ENCODE data around the gene ZNF648.
A peak's percentile ranks its signal among the peaks of the same experiment; 100 is the strongest.
"Not testable (repeated sequence)": the region's sequence is repeated elsewhere in the genome, so short reads cannot be mapped to it uniquely, and the experiment has no call there.

Gene ZNF648

GRCh38 chr1:182048562-182048961, 12.9 kb downstream of the ZNF648 start:
- Histone ChIP-seq H3K4me1 (ENCODE audit: control insufficient read depth, insufficient read depth, low read length) (no peaks in the 10 kb centered on the region), H3K9me3 (ENCODE audit: control insufficient read depth, insufficient read depth, low read length) (no peaks in the 10 kb centered on the region), H3K4me3 (ENCODE audit: low read depth, low read length) (no peak overlapping the region), H3K9ac (ENCODE audit: low read depth, low read length) (no peak overlapping the region), H3K36me3 (ENCODE audit: control insufficient read depth, insufficient read depth, low read length) (no peaks in the 10 kb centered on the region), H3K27me3 (ENCODE audit: control insufficient read depth, insufficient read depth, low read length) (no peaks in the 10 kb centered on the region)

GRCh38 chr1:182046763-182047162, 14.7 kb downstream of the ZNF648 start:
- Histone ChIP-seq H3K9ac (ENCODE audit: low read depth, low read length) (no peak overlapping the region), H3K36me3 (ENCODE audit: control insufficient read depth, insufficient read depth, low read length) (no peaks in the 10 kb centered on the region), H3K4me3 (ENCODE audit: low read depth, low read length) (no peak overlapping the region), H3K27me3 (ENCODE audit: control insufficient read depth, insufficient read depth, low read length) (no peaks in the 10 kb centered on the region), H3K9me3 (ENCODE audit: control insufficient read depth, insufficient read depth, low read length) (no peaks in the 10 kb centered on the region), H3K4me1 (ENCODE audit: control insufficient read depth, insufficient read depth, low read length) (no peaks in the 10 kb centered on the region)

GRCh38 chr1:182045481-182045880, 16.0 kb downstream of the ZNF648 start:
- H3K4me3 ChIP-seq (ENCODE audit: low read depth, low read length); H3K36me3 ChIP-seq (ENCODE audit: control insufficient read depth, insufficient read depth, low read length); H3K27me3 ChIP-seq (ENCODE audit: control insufficient read depth, insufficient read depth, low read length); H3K9ac ChIP-seq (ENCODE audit: low read depth, low read length); H3K4me1 ChIP-seq (ENCODE audit: control insufficient read depth, insufficient read depth, low read length); H3K9me3 ChIP-seq (ENCODE audit: control insufficient read depth, insufficient read depth, low read length): not testable (repeated sequence)

GRCh38 chr1:182041615-182042014, 19.9 kb downstream of the ZNF648 start:
- H3K9me3 ChIP-seq (ENCODE audit: control insufficient read depth, insufficient read depth, low read length): no peaks in the 10 kb centered on the region
- H3K27me3 ChIP-seq (ENCODE audit: control insufficient read depth, insufficient read depth, low read length): no peaks in the 10 kb centered on the region
- no peak overlapping the region for H3K9ac ChIP-seq (ENCODE audit: low read depth, low read length)
- H3K4me3 ChIP-seq (ENCODE audit: low read depth, low read length): no peak overlapping the region
- no peaks in the 10 kb centered on the region for H3K4me1 ChIP-seq (ENCODE audit: control insufficient read depth, insufficient read depth, low read length)
- no peaks in the 10 kb centered on the region for H3K36me3 ChIP-seq (ENCODE audit: control insufficient read depth, insufficient read depth, low read length)

- H3K4me1 ChIP-seq (ENCODE audit: control insufficient read depth, insufficient read depth, low read length): no peaks in the 10 kb centered on the region
Measured at GRCh38 chr1:182038220-182038619, 23.3 kb downstream of the ZNF648 start.

GRCh38 chr1:182035097-182035770, 26.3 kb downstream of the ZNF648 start:
- no peaks in the 10 kb centered on the region for H3K36me3 ChIP-seq (ENCODE audit: control insufficient read depth, insufficient read depth, low read length)
- peaks cover 2% of the 10 kb centered on the region for H3K4me1 ChIP-seq (ENCODE audit: control insufficient read depth, insufficient read depth, low read length)
- no peak overlapping the region for H3K4me3 ChIP-seq (ENCODE audit: low read depth, low read length)
- H3K9me3 ChIP-seq (ENCODE audit: control insufficient read depth, insufficient read depth, low read length): no peaks in the 10 kb centered on the region
- H3K9ac ChIP-seq (ENCODE audit: low read depth, low read length): no peak overlapping the region
- no peaks in the 10 kb centered on the region for H3K27me3 ChIP-seq (ENCODE audit: control insufficient read depth, insufficient read depth, low read length)

More at GRCh38 chr1:182038220-182038619, 23.3 kb downstream of the ZNF648 start:
- Histone ChIP-seq H3K4me3 (ENCODE audit: low read depth, low read length) (no peak overlapping the region), H3K9ac (ENCODE audit: low read depth, low read length) (no peak overlapping the region), H3K36me3 (ENCODE audit: control insufficient read depth, insufficient read depth, low read length) (no peaks in the 10 kb centered on the region), H3K9me3 (ENCODE audit: control insufficient read depth, insufficient read depth, low read length) (no peaks in the 10 kb centered on the region), H3K27me3 (ENCODE audit: control insufficient read depth, insufficient read depth, low read length) (no peaks in the 10 kb centered on the region)

- Histone ChIP-seq H3K9ac (ENCODE audit: low read depth, low read length) (no peak overlapping the region), H3K36me3 (ENCODE audit: control insufficient read depth, insufficient read depth, low read length) (no peaks in the 10 kb centered on the region), H3K27me3 (ENCODE audit: control insufficient read depth, insufficient read depth, low read length) (no peaks in the 10 kb centered on the region), H3K4me1 (ENCODE audit: control insufficient read depth, insufficient read depth, low read length) (peaks cover 2% of the 10 kb centered on the region), H3K9me3 (ENCODE audit: control insufficient read depth, insufficient read depth, low read length) (no peaks in the 10 kb centered on the region), H3K4me3 (ENCODE audit: low read depth, low read length) (no peak overlapping the region)
Measured at GRCh38 chr1:182032251-182032650, 29.3 kb downstream of the ZNF648 start.

GRCh38 chr1:182029379-182030331, 31.9 kb downstream of the ZNF648 start:
- no peaks in the 10 kb centered on the region for H3K9me3 ChIP-seq (ENCODE audit: control insufficient read depth, insufficient read depth, low read length)
- no peaks in the 10 kb centered on the region for H3K27me3 ChIP-seq (ENCODE audit: control insufficient read depth, insufficient read depth, low read length)
- H3K4me1 ChIP-seq (ENCODE audit: control insufficient read depth, insufficient read depth, low read length): peaks cover 2% of the 10 kb centered on the region
- peak overlapping the region; percentile 91 for H3K4me3 ChIP-seq (ENCODE audit: low read depth, low read length)
- H3K9ac ChIP-seq (ENCODE audit: low read depth, low read length): peak overlapping the region; percentile 81
- H3K36me3 ChIP-seq (ENCODE audit: control insufficient read depth, insufficient read depth, low read length): no peaks in the 10 kb centered on the region

- H3K4me1 ChIP-seq (ENCODE audit: control insufficient read depth, insufficient read depth, low read length): peaks cover 2% of the 10 kb centered on the region
- no peaks in the 10 kb centered on the region for H3K9me3 ChIP-seq (ENCODE audit: control insufficient read depth, insufficient read depth, low read length)
- H3K9ac ChIP-seq (ENCODE audit: low read depth, low read length): peak overlapping the region; percentile 81
- no peaks in the 10 kb centered on the region for H3K27me3 ChIP-seq (ENCODE audit: control insufficient read depth, insufficient read depth, low read length)
- H3K36me3 ChIP-seq (ENCODE audit: control insufficient read depth, insufficient read depth, low read length): no peaks in the 10 kb centered on the region
- H3K4me3 ChIP-seq (ENCODE audit: low read depth, low read length): peak overlapping the region; percentile 91
Measured at GRCh38 chr1:182029002-182029378, 32.5 kb downstream of the ZNF648 start.

GRCh38 chr1:182015360-182015759, 46.2 kb downstream of the ZNF648 start:
- H3K9ac ChIP-seq (ENCODE audit: low read depth, low read length): no peak overlapping the region
- no peak overlapping the region for H3K4me3 ChIP-seq (ENCODE audit: low read depth, low read length)
- H3K36me3 ChIP-seq (ENCODE audit: control insufficient read depth, insufficient read depth, low read length): no peaks in the 10 kb centered on the region
- no peaks in the 10 kb centered on the region for H3K4me1 ChIP-seq (ENCODE audit: control insufficient read depth, insufficient read depth, low read length)
- no peaks in the 10 kb centered on the region for H3K27me3 ChIP-seq (ENCODE audit: control insufficient read depth, insufficient read depth, low read length)
- no peaks in the 10 kb centered on the region for H3K9me3 ChIP-seq (ENCODE audit: control insufficient read depth, insufficient read depth, low read length)

GRCh38 chr1:182010800-182011370, 50.6 kb downstream of the ZNF648 start:
- not testable (repeated sequence) for H3K9me3 ChIP-seq (ENCODE audit: control insufficient read depth, insufficient read depth, low read length)

More at GRCh38 chr1:182010800-182011370, 50.6 kb downstream of the ZNF648 start:
- H3K4me1 ChIP-seq (ENCODE audit: control insufficient read depth, insufficient read depth, low read length); H3K36me3 ChIP-seq (ENCODE audit: control insufficient read depth, insufficient read depth, low read length); H3K9ac ChIP-seq (ENCODE audit: low read depth, low read length); H3K4me3 ChIP-seq (ENCODE audit: low read depth, low read length); H3K27me3 ChIP-seq (ENCODE audit: control insufficient read depth, insufficient read depth, low read length): not testable (repeated sequence)
